Fibroblast of skin of left quadriceps (primary cell): ENCODE measurements around the gene TBCK.
A peak's percentile ranks its signal among the peaks of the same experiment; 100 is the strongest.

Source experiments
- DNase-seq, 2 experiments: peaks; one replicate each; pipeline ENCODE4 v3.0.0-alpha.2; 2013; ENCODE audit warnings: low read depth in 2 of 2

Gene TBCK

GRCh38 chr4:106041294-106042002 is 274.6 kb downstream of the TBCK start:
- no peak for DNase-seq

- peak; percentile 45 to 46 for DNase-seq
Observed at GRCh38 chr4:106039796-106040195, 276.2 kb downstream of the TBCK start.

- DNase-seq, result no peak
Observed at GRCh38 chr4:106038908-106039307, 277.1 kb downstream of the TBCK start.

GRCh38 chr4:106038012-106038411 is 278.0 kb downstream of the TBCK start:
- DNase-seq, result no peak

- no peak for DNase-seq
Observed at GRCh38 chr4:106036848-106037247, 279.2 kb downstream of the TBCK start.

GRCh38 chr4:106036334-106036733 is 279.7 kb downstream of the TBCK start:
- DNase-seq, result no peak

- DNase-seq, result no peak
Observed at GRCh38 chr4:106035204-106035603, 280.8 kb downstream of the TBCK start.

GRCh38 chr4:106034751-106035150 is 281.3 kb downstream of the TBCK start:
- no peak for DNase-seq

- peak; percentile 39 to 45 for DNase-seq
Observed at GRCh38 chr4:106034220-106034619, 281.8 kb downstream of the TBCK start.

GRCh38 chr4:106033469-106033868 is 282.5 kb downstream of the TBCK start:
- no peak for DNase-seq

GRCh38 chr4:106032851-106033286 is 283.1 kb downstream of the TBCK start:
- DNase-seq, result no peak

GRCh38 chr4:106022454-106022853 is 293.6 kb downstream of the TBCK start:
- DNase-seq, result no peak

GRCh38 chr4:106021737-106022410 is 294.1 kb downstream of the TBCK start:
- no peak for DNase-seq

GRCh38 chr4:106019771-106020170 is 296.2 kb downstream of the TBCK start:
- DNase-seq, result peak; percentile 50 to 57

- no peak for DNase-seq
Observed at GRCh38 chr4:106017975-106018374, 298.0 kb downstream of the TBCK start.

GRCh38 chr4:106011387-106011786 is 304.6 kb downstream of the TBCK start:
- no peak for DNase-seq

GRCh38 chr4:106010761-106011160 is 305.2 kb downstream of the TBCK start:
- DNase-seq, result no peak

GRCh38 chr4:106002994-106003393 is 313.0 kb downstream of the TBCK start:
- DNase-seq, result no peak

GRCh38 chr4:105998171-105999063 is 317.6 kb downstream of the TBCK start:
- DNase-seq, result no peak

- DNase-seq, result no peak
Observed at GRCh38 chr4:105996845-105997244, 319.2 kb downstream of the TBCK start.

GRCh38 chr4:105994841-105995501 is 321.0 kb downstream of the TBCK start:
- DNase-seq, result no peak

- no peak for DNase-seq
Observed at GRCh38 chr4:105994061-105994460, 321.9 kb downstream of the TBCK start.
